Measurements from ENCODE around the gene CDH15.
"Not testable (repeated sequence)": the region's sequence is repeated elsewhere in the genome, so short reads cannot be mapped to it uniquely, and the experiment has no call there.

CDH15 gene

DNA sequence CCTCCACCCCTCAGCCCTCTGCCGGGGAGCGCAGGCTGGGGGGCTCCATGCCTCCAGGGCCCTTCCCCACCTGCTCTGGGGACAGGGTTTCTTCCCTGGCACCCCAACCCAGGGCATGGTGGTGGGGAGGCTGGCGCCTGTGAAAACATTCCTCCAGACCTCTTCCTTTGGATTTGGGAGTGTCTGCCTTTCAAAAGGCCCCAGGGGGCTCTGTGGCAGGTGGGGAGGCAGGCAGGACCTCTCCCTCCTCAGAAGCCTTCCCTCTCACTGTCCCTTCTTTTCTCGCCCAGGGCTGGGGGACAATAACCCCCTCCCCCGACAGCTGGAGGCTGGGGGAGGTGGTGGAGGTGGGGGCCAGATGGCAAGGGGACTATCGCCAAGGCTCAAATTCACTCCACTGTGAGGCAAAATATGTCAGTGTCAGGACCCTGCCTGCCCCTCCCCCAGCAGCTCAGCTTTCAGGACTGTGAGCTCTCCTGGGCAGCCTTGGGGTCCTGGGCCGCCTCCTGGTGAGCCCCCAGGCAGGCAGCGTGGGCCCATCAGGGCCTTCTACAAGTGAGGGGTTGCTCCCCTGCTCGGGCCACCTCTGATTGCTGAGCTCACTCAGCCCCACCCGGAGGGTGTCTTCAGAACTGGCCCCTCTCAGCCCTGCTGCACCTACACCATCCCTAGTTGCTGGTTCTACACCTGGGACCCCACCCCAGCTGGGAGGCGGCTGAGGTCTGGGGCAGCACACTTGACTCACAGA lies 1.8 kb downstream of the CDH15 start:
- DNase-seq: no peak

DNA sequence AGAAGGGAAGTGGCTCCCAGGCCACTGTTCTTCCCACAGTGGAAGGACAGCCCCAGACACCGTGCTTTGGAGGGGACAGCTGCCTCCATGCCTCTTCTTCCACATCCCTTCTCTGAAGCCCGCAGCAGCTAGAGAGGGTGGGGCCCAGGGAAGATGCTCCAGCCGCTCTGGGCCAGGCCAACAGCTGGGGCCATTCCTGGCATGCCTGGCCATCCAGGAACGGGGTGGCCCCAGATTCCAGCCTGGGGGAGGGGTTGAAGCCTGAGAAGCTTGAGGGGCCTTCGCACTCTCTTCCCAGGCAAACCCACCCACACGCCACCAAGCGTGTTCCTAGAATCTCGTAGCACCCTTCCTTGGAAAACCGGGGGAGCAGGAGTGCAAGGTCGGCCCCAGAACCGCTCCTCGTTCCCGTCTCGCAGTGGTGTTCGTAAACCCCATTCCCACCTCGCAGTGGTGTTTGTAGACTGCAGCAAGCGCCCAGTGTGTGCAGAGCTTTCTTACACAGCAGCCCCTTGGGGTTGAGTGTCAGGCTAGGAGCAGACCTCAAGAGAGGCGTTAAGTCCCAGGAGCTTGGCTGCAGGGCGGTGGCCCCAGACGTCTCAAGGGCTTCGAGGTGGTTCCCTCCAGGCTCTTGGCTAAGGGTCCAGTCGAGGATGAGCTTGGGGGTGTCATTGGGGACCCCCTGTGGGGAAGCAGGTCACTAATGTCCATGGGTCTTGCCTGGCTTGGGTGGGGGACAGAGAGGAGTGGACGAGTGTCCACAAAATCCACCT lies 2.7 kb downstream of the CDH15 start:
- DNase-seq: no peak

DNA sequence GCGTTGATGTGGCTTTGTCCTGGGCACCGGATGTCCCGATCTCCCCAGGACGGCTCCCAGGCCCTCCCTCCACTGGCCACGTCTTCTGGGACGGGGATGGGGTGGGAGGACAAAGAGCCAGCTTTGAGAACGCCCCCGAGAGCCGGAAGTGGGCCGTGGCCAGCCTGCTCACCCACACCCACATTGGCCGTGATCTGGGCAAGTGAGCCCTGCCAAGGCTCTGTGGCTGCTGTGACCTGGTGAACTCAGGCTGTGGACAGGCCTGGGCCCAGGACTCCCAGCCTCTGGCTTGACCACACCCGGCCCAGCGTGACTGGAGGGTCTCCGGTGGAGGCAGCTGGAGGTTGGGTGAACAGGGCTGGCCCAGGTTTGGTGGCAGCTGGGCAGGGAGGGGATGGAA lies 3.3 kb downstream of the CDH15 start:
- DNase-seq: no peak

DNA sequence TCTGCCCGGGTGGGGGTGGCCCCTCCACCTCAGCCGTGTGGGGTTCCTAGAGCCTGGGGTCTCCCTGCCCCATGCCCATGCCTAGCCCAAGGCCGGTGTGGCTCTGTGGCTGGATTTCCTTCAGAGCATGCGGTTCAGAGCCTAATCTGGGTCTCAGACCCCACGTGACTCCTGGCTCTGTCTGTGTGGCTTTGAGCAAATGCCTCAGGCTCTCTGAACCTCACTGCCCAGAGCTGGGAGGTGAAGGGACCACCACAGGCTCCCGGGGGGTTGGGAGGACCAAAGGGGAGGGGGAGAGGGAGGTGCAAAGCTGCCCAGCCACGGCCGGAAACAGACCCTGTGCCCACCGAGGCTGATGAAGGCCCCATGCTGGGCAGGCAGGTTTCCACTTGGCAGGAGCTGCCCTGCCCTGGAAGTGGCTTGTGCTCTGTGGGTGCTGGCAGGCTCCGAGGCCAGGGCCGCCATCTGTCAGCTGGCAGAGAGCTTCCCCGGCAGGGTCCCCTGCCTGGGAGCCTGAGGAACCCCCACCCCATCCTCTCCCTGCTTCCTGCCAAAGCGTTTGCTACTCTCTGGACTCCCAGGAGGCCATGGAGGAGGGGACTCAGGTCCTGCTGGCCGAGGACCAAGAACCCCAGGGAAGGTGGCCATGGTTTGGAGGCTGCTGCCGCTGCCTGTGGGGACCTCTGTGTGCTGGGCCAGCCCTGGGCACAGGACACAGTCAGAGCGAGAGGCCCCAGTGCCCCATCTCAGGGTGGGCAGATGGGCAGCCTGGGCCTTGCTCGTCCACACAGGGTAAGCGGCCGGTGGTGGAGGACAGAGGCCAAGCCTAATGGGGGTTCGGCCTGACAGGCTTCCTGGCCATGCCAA lies 4.0 kb downstream of the CDH15 start:
- no peak for DNase-seq

DNA sequence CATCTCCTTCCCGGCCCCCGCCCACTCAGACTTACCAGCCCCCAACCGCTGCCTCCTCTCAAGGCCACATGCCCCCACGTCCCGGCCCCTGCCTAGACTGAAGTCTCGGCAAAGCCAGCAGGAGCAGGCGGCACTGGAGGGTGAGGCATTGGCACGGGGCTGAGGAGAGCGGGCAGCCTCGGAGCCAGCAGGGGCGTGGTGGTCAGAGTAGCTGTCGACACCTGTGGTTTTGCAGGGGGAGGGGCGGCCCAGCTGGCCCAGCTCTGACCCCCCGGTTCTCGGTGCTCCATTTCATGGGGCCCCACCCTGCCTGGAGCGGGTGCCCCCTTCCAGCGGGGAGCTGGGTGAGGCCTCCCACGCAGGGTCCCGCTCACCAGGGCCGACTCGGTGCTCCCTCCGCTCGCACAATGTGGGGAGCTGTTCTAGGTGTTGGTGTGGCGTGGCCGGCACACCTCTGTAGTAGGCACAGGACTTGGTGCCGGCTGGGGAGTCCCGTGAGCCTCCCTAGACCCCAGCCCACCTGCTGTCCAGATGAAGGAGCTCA lies 4.7 kb downstream of the CDH15 start:
- no peak for DNase-seq

GRCh38 chr16:89176717-89177116 lies 5.2 kb downstream of the CDH15 start:
- DNase-seq: no peak

- no peak for DNase-seq
Measured at GRCh38 chr16:89177501-89177900, 6.0 kb downstream of the CDH15 start.

- DNase-seq: no peak
Measured at GRCh38 chr16:89178453-89179147, 7.1 kb downstream of the CDH15 start.

- no peak for DNase-seq
Measured at GRCh38 chr16:89179148-89179484, 7.6 kb downstream of the CDH15 start.

DNA sequence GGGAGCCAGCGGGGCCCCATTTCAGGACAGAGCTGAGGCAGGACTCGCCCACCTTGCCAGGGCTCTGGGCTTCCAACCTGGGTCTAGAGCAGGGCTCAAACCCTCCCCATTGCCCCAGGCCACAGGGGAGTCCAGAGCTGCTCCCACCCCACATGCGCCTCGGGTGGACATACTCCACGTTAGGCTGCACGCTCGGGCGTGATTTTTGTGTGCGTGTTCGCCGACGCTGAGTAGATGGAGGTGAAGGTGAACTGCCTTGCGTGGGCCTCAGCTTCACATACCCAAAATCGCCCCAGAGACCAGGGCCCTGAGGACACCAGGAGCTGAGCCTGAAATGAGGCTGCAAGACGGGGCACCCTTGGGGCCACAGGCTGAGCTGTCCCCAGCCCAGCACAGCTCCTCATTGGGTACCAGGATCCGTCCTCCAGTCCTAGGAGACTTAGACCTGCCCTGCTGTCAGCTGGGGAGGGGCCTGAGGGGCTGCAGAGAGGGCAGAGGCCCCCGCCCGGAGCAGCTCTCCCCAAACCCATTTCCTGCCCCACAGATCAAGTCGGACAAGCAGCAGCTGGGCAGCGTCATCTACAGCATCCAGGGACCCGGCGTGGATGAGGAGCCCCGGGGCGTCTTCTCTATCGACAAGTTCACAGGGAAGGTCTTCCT lies 8.2 kb downstream of the CDH15 start:
- DNase-seq: no peak

GRCh38 chr16:89183463-89183862 lies 11.9 kb downstream of the CDH15 start:
- DNase-seq: no peak

DNA sequence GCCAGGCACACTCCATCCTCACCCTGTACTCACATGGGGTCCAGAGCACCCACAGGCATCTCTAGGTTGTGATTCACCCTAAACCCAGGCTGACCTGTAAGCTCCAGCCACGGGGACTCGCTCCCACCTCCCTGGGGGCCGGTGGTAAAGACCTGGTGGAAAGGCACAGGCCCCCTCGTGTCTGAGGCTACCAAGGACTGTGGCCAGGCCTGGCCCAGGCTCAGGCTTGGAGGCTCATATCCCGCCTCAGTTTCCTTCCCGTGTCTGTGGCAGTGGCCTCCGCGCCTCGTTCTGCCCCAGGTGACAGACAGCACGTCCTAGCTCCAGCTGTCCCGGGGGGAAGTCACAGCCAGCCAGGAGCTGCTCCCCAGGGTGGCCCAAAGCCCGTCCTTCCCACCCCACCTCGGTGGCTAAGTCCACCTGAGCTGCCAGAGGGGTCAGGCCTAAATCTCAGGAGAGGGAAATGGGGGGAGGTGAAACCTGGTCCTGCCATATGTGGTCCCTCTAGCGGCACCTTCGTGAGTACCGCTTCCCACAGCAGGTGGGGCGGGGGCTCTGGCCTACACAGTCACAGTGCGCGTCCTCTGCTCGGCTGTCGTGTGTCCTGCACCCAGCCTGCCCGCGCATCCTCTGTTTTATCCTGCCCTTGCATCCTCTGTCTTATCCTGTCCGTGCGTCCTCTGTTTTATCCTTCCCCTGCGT lies 12.6 kb downstream of the CDH15 start:
- DNase-seq: no peak

DNA sequence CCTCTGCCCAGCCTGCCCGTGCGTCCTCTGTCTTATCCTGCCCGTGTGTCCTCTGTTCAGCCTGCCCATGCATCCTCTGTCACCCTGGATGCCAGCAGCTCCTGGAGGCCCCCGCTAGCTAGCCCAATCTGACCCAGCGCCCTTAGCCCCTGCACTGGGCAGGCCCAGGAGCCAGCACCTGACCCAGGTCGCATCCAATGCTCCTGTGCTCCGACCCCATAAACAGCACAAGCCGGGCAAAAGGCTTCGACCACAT lies 13.1 kb downstream of the CDH15 start:
- no peak for DNase-seq

- DNase-seq: no peak
Measured at GRCh38 chr16:89184933-89185794, 13.6 kb downstream of the CDH15 start.

- not testable (repeated sequence) for DNase-seq
Measured at GRCh38 chr16:89185887-89186592, 14.5 kb downstream of the CDH15 start.

DNA sequence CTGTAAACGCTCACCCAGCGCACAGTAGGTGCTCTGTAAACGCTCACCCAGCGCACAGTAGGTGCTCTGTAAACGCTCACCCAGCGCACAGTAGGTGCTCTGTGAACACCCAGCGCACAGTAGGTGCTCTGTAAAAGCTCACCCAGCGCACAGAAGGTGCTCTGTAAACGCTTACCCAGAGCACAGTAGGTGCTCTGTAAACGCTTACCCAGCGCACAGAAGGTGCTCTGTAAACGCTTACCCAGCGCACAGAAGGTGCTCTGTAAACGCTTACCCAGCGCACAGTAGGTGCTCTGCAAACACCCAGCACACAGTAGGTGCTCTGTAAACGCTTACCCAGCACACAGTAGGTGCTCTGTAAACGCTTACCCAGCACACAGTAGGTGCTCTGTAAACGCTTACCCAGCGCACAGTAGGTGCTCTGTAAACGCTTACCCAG lies 15.1 kb downstream of the CDH15 start:
- DNase-seq: not testable (repeated sequence)

DNA sequence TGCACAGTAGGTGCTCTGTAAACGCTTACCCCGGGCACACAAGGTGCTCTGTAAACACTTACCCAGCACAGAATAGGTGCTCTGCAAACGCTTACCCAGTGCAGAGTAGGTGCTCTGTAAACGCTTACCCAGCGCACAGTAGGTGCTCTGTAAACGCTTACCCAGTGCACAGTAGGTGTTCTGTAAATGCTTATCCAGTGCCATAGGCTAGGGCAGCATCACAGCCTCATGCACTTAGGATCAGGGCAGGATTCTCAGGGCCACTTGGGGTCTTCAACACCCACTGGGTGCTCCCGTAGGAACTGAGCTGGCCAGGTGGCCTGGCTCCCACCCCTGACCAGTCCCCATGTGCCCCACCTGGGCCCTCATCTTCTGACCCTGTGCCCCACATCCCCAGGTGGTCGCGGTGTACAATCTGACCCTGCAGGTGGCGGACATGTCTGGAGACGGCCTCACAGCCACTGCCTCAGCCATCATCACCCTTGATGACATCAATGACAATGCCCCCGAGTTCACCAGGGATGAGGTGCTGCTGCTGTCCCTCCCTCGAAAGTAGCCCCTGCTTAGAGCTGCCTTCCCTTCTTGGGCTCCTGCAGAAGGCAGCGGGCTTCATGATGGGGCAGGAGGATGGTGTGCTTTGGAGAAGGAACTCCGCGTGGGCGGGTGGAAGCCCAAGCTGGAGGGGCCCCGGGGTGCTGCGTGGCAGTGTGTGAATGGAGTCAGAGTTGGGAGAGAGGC lies 15.7 kb downstream of the CDH15 start:
- peak; percentile 23 for DNase-seq

- no peak for DNase-seq
Measured at GRCh38 chr16:89187770-89188392, 16.3 kb downstream of the CDH15 start.
